Measurements from ENCODE around the gene TEX54.
"Not testable (repeated sequence)": the region's sequence is repeated elsewhere in the genome, so short reads cannot be mapped to it uniquely, and the experiment has no call there.

The TEX54 gene

GRCh38 chr11:62851807-62852522 is 19.3 kb upstream of the TEX54 start:
- H3K27ac Mint-ChIP-seq = peak overlapping the region in 1 of 2 donors; percentile 75
- H3K27me3 Mint-ChIP-seq = no peaks in the 10 kb centered on the region
- ATAC-seq (replicated peaks) (no peak), DNase-seq (no peak)
- H3K36me3 Mint-ChIP-seq (ENCODE audit: insufficient read depth) = peaks cover 59% of the 10 kb centered on the region
- H3K4me1 Mint-ChIP-seq (ENCODE audit: low read depth in 2 of 2) = peaks cover 40 to 41% of the 10 kb centered on the region in 2 donors
- no peaks in the 10 kb centered on the region for H3K9me3 Mint-ChIP-seq
- no peak overlapping the region for H3K4me3 Mint-ChIP-seq

- peak overlapping the region in 1 of 2 donors; percentile 75 for H3K27ac Mint-ChIP-seq
- H3K9me3 Mint-ChIP-seq = no peaks in the 10 kb centered on the region
- peaks cover 37% of the 10 kb centered on the region in 2 donors for H3K4me1 Mint-ChIP-seq (ENCODE audit: low read depth in 2 of 2)
- H3K27me3 Mint-ChIP-seq = no peaks in the 10 kb centered on the region
- ATAC-seq (replicated peaks) (no peak), DNase-seq (no peak)
- H3K4me3 Mint-ChIP-seq = no peak overlapping the region
- peaks cover 56% of the 10 kb centered on the region for H3K36me3 Mint-ChIP-seq (ENCODE audit: insufficient read depth)
Measured at GRCh38 chr11:62850911-62851806, 18.5 kb upstream of the TEX54 start.

- no peak for ATAC-seq (replicated peaks)
- H3K27ac Mint-ChIP-seq = no peak overlapping the region
Measured at GRCh38 chr11:62847767-62848314, 15.2 kb upstream of the TEX54 start.

GRCh38 chr11:62846177-62846576 is 13.5 kb upstream of the TEX54 start:
- no peak for DNase-seq
- no peak for ATAC-seq (replicated peaks)
- Mint-ChIP-seq H3K27ac (no peak overlapping the region), H3K9me3 (no peaks in the 10 kb centered on the region), H3K4me3 (no peak overlapping the region), H3K27me3 (no peaks in the 10 kb centered on the region), H3K36me3 (ENCODE audit: insufficient read depth) (peaks cover 10% of the 10 kb centered on the region), H3K4me1 (ENCODE audit: low read depth in 2 of 2) (peaks cover 0 to 1% of the 10 kb centered on the region in 2 donors)

More at GRCh38 chr11:62847767-62848314, 15.2 kb upstream of the TEX54 start:
- H3K36me3 Mint-ChIP-seq (ENCODE audit: insufficient read depth) = peaks cover 26% of the 10 kb centered on the region
- no peak for DNase-seq
- peaks cover 9 to 10% of the 10 kb centered on the region in 2 donors for H3K4me1 Mint-ChIP-seq (ENCODE audit: low read depth in 2 of 2)
- no peaks in the 10 kb centered on the region for H3K27me3 Mint-ChIP-seq
- H3K4me3 Mint-ChIP-seq = no peak overlapping the region
- no peaks in the 10 kb centered on the region for H3K9me3 Mint-ChIP-seq

- H3K9me3 Mint-ChIP-seq = no peaks in the 10 kb centered on the region
- DNase-seq (no peak), ATAC-seq (replicated peaks) (no peak)
- H3K27ac Mint-ChIP-seq = no peak overlapping the region
- peaks cover 6 to 7% of the 10 kb centered on the region in 2 donors for H3K4me1 Mint-ChIP-seq (ENCODE audit: low read depth in 2 of 2)
- no peak overlapping the region for H3K4me3 Mint-ChIP-seq
- H3K36me3 Mint-ChIP-seq (ENCODE audit: insufficient read depth) = peaks cover 7% of the 10 kb centered on the region
- H3K27me3 Mint-ChIP-seq = no peaks in the 10 kb centered on the region
Measured at GRCh38 chr11:62844154-62844553, 11.5 kb upstream of the TEX54 start.

GRCh38 chr11:62843466-62843865 is 10.8 kb upstream of the TEX54 start:
- H3K4me1 Mint-ChIP-seq (ENCODE audit: low read depth in 2 of 2) = peaks cover 9 to 12% of the 10 kb centered on the region in 2 donors
- H3K27ac Mint-ChIP-seq = no peak overlapping the region
- H3K36me3 Mint-ChIP-seq (ENCODE audit: insufficient read depth) = peaks cover 7% of the 10 kb centered on the region
- H3K27me3 Mint-ChIP-seq = no peaks in the 10 kb centered on the region
- ATAC-seq (replicated peaks) (no peak), DNase-seq (no peak)
- peak overlapping the region in 1 of 2 donors; percentile 11 for H3K4me3 Mint-ChIP-seq
- H3K9me3 Mint-ChIP-seq = no peaks in the 10 kb centered on the region

GRCh38 chr11:62842891-62843290 is 10.2 kb upstream of the TEX54 start:
- not testable (repeated sequence) for H3K4me3 Mint-ChIP-seq; H3K27me3 Mint-ChIP-seq; H3K27ac Mint-ChIP-seq; DNase-seq; H3K36me3 Mint-ChIP-seq (ENCODE audit: insufficient read depth); ATAC-seq (replicated peaks); H3K9me3 Mint-ChIP-seq
- H3K4me1 Mint-ChIP-seq (ENCODE audit: low read depth in 2 of 2) = peaks cover 9 to 12% of the 10 kb centered on the region in 2 donors

GRCh38 chr11:62842171-62842741 is 9.6 kb upstream of the TEX54 start:
- Mint-ChIP-seq H3K9me3 (no peaks in the 10 kb centered on the region), H3K27me3 (no peaks in the 10 kb centered on the region), H3K36me3 (ENCODE audit: insufficient read depth) (peaks cover 12% of the 10 kb centered on the region), H3K4me3 (no peak overlapping the region), H3K4me1 (ENCODE audit: low read depth in 2 of 2) (peaks cover 14 to 17% of the 10 kb centered on the region in 2 donors), H3K27ac (no peak overlapping the region)
- DNase-seq (no peak), ATAC-seq (replicated peaks) (no peak)

GRCh38 chr11:62841361-62842170 is 8.9 kb upstream of the TEX54 start:
- H3K9me3 Mint-ChIP-seq = no peaks in the 10 kb centered on the region
- peak; percentile 52 for ATAC-seq (replicated peaks)
- H3K27ac Mint-ChIP-seq = no peak overlapping the region
- H3K4me1 Mint-ChIP-seq (ENCODE audit: low read depth in 2 of 2) = peaks cover 14 to 17% of the 10 kb centered on the region in 2 donors
- peak; percentile 80 to 91 (median 83) for DNase-seq
- H3K27me3 Mint-ChIP-seq = no peaks in the 10 kb centered on the region
- no peak overlapping the region for H3K4me3 Mint-ChIP-seq
- peaks cover 12% of the 10 kb centered on the region for H3K36me3 Mint-ChIP-seq (ENCODE audit: insufficient read depth)

GRCh38 chr11:62840721-62841360 is 8.2 kb upstream of the TEX54 start:
- ATAC-seq (replicated peaks) = peak; percentile 37

GRCh38 chr11:62839050-62839945 is 6.7 kb upstream of the TEX54 start, which contains the start of gene WDR74:
Gene WDR74 (minus strand): TSS chr11:62839590. CDS start chr11:62839570, 20 bp downstream.
- peaks cover 17 to 20% of the 10 kb centered on the region in 2 donors for H3K4me1 Mint-ChIP-seq (ENCODE audit: low read depth in 2 of 2)
- ATAC-seq (replicated peaks) = peak; percentile 52
- no peaks in the 10 kb centered on the region for H3K27me3 Mint-ChIP-seq
- no peaks in the 10 kb centered on the region for H3K9me3 Mint-ChIP-seq
- peaks cover 24% of the 10 kb centered on the region for H3K36me3 Mint-ChIP-seq (ENCODE audit: insufficient read depth)
- H3K27ac Mint-ChIP-seq = no peak within 1 kb of the TSS
- no peak within 1 kb of the TSS for H3K4me3 Mint-ChIP-seq
- peak; percentile 88 to 90 (median 88) for DNase-seq

More at GRCh38 chr11:62840721-62841360, 8.2 kb upstream of the TEX54 start:
- H3K36me3 Mint-ChIP-seq (ENCODE audit: insufficient read depth) = peaks cover 16% of the 10 kb centered on the region
- H3K27ac Mint-ChIP-seq, H3K9me3 Mint-ChIP-seq, H3K27me3 Mint-ChIP-seq, H3K4me3 Mint-ChIP-seq: not testable (repeated sequence)
- peaks cover 14 to 17% of the 10 kb centered on the region in 2 donors for H3K4me1 Mint-ChIP-seq (ENCODE audit: low read depth in 2 of 2)
- peak; percentile 77 to 81 (median 81) for DNase-seq
